ENCODE data around the gene CHN1.
A peak's percentile ranks its signal among the peaks of the same experiment; 100 is the strongest.

CHN1 gene

GRCh38 chr2:174970092-174970491, 35.1 kb downstream of the CHN1 start:
- DNase-seq: no peak

GRCh38 chr2:174969091-174969734, 36.0 kb downstream of the CHN1 start:
- DNase-seq: no peak

- DNase-seq: no peak
Observed at GRCh38 chr2:174967691-174968260, 37.4 kb downstream of the CHN1 start.

- DNase-seq: no peak
Observed at GRCh38 chr2:174967086-174967485, 38.1 kb downstream of the CHN1 start.

GRCh38 chr2:174965992-174966744, 39.0 kb downstream of the CHN1 start:
- peak; percentile 31 for DNase-seq

GRCh38 chr2:174965551-174965950, 39.6 kb downstream of the CHN1 start:
- DNase-seq: no peak

- no peak for DNase-seq
Observed at GRCh38 chr2:174964404-174964803, 40.8 kb downstream of the CHN1 start.

- DNase-seq: no peak
Observed at GRCh38 chr2:174963437-174964400, 41.5 kb downstream of the CHN1 start.

GRCh38 chr2:174959787-174960186, 45.4 kb downstream of the CHN1 start:
- no peak for DNase-seq

- DNase-seq: no peak
Observed at GRCh38 chr2:174957050-174957449, 48.1 kb downstream of the CHN1 start.

GRCh38 chr2:174952607-174953006, 52.6 kb downstream of the CHN1 start:
- no peak for DNase-seq

- DNase-seq: no peak
Observed at GRCh38 chr2:174951745-174952144, 53.4 kb downstream of the CHN1 start.

GRCh38 chr2:174949988-174950687, 55.0 kb downstream of the CHN1 start:
- no peak for DNase-seq

GRCh38 chr2:174945601-174946260, 59.5 kb downstream of the CHN1 start:
- no peak for DNase-seq

GRCh38 chr2:174939046-174939445, 66.1 kb downstream of the CHN1 start:
- DNase-seq: no peak

GRCh38 chr2:174931724-174932123, 73.5 kb downstream of the CHN1 start:
- DNase-seq: no peak

GRCh38 chr2:174929786-174930185, 75.4 kb downstream of the CHN1 start:
- no peak for DNase-seq

- DNase-seq: no peak
Observed at GRCh38 chr2:174925046-174925784, 80.0 kb downstream of the CHN1 start.

- DNase-seq: no peak
Observed at GRCh38 chr2:174924061-174924693, 81.0 kb downstream of the CHN1 start.

- DNase-seq: no peak
Observed at GRCh38 chr2:174919947-174920595, 85.1 kb downstream of the CHN1 start.
